ENCODE results near the gene ZDHHC1.

ZDHHC1 gene

DNA sequence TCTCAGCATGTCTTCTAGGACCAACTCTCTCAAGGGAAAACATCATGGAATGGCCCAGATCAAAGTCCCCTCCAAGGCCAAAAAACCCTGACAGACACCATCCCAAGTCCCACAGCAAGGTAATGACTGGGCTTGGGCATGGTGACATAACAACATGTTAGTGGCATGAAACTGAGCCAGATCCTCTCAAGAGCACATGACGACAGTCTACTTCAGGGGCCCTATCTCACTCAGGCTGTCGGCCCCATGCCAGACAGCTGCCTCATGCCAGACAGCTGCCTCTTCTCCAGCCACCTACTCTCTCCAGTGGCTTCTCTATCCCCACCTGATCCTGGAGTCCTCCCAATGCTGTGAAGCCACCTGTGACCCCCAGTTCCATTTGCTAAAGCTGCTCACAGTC lies 33.1 kb upstream of the ZDHHC1 start:
- TF ChIP-seq, protein P1, sequence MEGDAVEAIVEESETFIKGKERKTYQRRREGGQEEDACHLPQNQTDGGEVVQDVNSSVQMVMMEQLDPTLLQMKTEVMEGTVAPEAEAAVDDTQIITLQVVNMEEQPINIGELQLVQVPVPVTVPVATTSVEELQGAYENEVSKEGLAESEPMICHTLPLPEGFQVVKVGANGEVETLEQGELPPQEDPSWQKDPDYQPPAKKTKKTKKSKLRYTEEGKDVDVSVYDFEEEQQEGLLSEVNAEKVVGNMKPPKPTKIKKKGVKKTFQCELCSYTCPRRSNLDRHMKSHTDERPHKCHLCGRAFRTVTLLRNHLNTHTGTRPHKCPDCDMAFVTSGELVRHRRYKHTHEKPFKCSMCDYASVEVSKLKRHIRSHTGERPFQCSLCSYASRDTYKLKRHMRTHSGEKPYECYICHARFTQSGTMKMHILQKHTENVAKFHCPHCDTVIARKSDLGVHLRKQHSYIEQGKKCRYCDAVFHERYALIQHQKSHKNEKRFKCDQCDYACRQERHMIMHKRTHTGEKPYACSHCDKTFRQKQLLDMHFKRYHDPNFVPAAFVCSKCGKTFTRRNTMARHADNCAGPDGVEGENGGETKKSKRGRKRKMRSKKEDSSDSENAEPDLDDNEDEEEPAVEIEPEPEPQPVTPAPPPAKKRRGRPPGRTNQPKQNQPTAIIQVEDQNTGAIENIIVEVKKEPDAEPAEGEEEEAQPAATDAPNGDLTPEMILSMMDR (IDR thresholded peaks at IDR 0.05; ENCODE audit: control insufficient read depth, extremely low read depth, insufficient read depth), result no peak
- H3K4me3 ChIP-seq (ENCODE audit: low read depth, low read length), result no peak overlapping the region
- DNase-seq (ENCODE audit: low read depth), result no peak

DNA sequence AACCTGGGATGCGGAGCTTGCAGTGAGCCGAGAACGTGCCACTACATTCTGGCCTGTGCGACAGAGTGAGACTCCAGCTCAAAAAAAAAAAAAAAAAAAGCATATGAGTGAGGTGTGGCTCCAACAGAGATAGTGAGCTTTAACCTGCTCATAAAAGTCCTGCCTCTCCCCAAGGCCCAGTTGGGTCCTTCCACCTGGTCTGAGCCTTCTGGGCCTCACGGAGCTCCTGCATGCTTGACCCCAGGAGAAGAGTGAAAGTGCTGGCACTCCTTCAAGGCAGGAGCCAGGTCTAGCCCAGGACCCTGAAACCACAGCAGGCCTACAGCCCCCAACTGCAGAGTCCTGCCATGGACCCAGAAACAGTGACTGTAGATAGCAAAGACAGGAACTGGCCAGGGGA lies 32.3 kb upstream of the ZDHHC1 start:
- TF ChIP-seq, protein P1 (IDR thresholded peaks at IDR 0.05; ENCODE audit: control insufficient read depth, extremely low read depth, insufficient read depth), result no peak
- no peak overlapping the region for H3K4me3 ChIP-seq (ENCODE audit: low read depth, low read length)
- DNase-seq (ENCODE audit: low read depth), result no peak

DNA sequence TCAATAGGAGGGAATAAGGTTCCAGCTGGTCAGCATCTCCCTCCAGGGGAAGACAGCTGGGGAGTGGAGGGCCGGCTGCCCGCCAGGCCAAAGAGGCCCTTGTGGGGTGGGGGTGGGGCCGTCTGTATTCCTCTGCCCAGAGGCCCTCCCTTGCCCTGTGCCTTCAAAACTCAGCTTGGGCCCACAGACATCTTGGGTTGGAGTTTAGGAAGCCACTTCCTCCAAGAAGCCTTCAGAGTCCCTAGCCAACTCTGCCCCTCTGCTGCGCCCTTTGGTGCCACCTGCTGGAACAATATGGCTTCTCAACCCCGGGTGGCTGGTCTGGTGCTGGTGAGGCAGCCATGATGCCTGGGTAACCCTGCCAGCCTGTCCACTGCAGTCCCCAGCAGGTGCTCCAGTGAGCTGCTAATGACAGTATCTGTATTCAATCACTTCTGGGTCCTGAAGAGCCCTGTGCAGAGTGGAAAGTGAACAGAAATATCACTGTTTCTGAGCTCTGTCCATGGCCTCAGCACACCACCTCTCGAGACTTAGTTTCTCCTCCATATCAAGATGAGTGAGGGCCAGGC lies 31.3 kb upstream of the ZDHHC1 start:
- TF ChIP-seq, protein P1 (IDR thresholded peaks at IDR 0.05; ENCODE audit: control insufficient read depth, extremely low read depth, insufficient read depth), result peak; percentile 34
- H3K4me3 ChIP-seq (ENCODE audit: low read depth, low read length), result no peak overlapping the region
- DNase-seq (ENCODE audit: low read depth), result no peak

DNA sequence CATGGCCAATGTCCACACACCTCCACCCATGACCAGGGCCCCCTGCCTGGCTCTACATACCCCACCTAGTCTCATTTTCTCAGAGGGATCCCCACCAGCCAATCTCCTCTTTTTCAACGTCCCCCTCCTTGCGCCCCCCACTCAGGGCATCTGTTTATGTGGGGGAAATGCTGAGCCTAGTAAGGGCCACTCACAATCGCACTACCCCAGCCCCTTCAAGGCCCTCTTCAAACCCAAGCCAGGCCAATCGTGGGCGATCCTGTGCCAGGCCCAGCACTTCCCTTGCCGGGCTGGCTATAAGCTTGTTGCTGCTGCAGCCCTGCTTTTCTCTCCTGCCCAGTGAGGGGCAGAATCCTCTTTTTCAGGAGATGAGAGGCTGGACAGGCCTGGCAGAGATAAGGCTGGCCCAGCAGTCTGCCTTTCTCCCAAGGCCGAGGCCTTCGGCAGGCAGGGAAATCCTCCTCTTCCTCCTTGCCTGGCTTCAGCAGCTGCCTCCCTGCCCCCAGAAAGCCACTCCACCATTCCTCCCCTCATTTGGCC lies 30.8 kb upstream of the ZDHHC1 start:
- TF ChIP-seq, protein P1 (IDR thresholded peaks at IDR 0.05; ENCODE audit: control insufficient read depth, extremely low read depth, insufficient read depth), result no peak
- no peak overlapping the region for H3K4me3 ChIP-seq (ENCODE audit: low read depth, low read length)
- DNase-seq (ENCODE audit: low read depth), result no peak

DNA sequence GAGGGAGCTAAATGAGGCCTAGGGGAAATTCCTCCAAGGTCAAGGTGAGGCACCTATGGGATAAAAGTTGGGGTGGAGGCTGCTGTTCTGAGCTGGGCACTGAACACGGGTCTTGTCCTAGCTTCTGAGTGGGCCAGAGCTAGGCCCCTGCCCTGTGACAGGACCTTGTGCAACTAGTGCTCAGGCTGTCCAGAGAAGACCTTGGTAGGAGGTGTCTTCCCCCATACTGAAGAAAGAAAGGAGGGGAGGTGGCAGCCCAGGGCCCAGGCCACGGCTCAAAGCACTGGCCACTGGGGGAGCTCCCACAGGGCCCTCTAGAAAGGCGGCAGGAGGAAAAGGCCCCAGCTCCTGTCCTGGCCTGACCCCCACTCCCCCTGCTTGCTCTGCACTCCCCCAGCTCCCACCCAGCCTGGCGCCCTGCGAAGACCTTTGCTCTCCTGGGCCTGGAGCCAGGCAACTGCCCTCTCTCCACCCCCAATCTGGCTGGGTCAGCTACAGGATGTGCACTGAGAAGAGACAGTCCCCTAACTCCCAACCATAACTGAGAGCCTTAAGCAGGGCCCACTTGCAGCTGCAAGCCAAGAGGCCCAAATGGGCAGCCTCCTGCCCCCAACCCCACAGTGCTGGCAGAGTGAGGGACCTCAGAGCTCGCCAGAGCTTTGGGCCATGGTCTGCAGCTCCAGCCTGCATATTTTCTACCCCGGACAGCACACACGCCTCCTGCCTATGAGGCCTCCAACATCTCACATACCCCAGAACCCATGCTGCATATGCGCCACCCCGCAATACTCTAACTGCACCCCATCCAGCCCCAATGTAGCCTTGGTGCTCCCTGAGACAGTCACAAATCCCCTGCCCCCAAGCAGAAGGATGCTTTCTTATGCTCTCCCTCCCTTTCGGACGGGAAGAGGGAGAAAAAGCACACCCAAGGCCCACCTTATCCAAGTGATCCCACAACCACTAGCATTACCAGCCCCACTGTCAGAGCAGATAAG lies 29.9 kb upstream of the ZDHHC1 start:
- TF ChIP-seq, protein P1 (IDR thresholded peaks at IDR 0.05; ENCODE audit: control insufficient read depth, extremely low read depth, insufficient read depth), result no peak
- no peak overlapping the region for H3K4me3 ChIP-seq (ENCODE audit: low read depth, low read length)
- no peak for DNase-seq (ENCODE audit: low read depth)

DNA sequence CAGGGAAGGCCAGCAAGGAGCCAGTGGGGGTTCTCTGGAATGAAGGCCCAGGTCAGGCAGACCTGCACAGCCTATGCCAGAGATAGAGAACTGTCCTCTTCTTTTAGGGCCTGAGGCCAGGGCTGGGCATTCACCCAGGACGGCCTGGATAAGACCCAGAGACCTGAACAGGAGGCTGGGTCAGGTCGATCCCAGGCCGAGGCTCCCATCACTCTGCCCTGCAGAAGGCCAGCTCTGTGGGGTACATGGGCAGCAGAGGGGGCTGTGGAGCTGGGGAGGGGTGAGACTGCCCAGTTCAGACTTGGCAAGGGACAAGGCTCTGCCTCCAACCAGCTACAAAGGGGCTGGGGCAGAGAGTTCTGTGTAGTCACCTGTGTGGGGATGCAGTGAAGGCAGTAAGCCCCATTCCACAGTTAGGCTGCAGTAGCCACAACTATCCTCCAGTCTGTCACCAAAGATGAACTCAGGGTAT lies 29.2 kb upstream of the ZDHHC1 start:
- H3K4me3 ChIP-seq (ENCODE audit: low read depth, low read length), result no peak overlapping the region
- TF ChIP-seq, protein P1 (IDR thresholded peaks at IDR 0.05; ENCODE audit: control insufficient read depth, extremely low read depth, insufficient read depth), result peak; percentile 44
- DNase-seq (ENCODE audit: low read depth), result peak; percentile 80

Data from LNCaP clone FGC (cell line).